Mucosa of rectum (tissue), 2 donors: ENCODE measurements around the gene SSC5D.
"Not testable (repeated sequence)": the region's sequence is repeated elsewhere in the genome, so short reads cannot be mapped to it uniquely, and the experiment has no call there.

Experiments
- H3K27ac ChIP-seq, 2 donors: one replicate each; pipeline ENCODE4 v1.7.0; 2013; ENCODE audit warnings: inconsistent platforms in 2 of 2, low read depth in 2 of 2, low read length in 2 of 2
- H3K27me3 ChIP-seq, 2 donors: one replicate each; pipeline ENCODE4 v1.7.0; 2013; ENCODE audit warnings: low read length in 2 of 2; ENCODE audit not compliant: control insufficient read depth in 2 of 2, insufficient read depth in 2 of 2
- H3K36me3 ChIP-seq, 2 donors: one replicate each; pipeline ENCODE4 v1.7.0; 2013; ENCODE audit warnings: low read length in 2 of 2; ENCODE audit not compliant: control insufficient read depth in 2 of 2, insufficient read depth in 2 of 2
- H3K4me1 ChIP-seq, 2 donors: one replicate each; pipeline ENCODE4 v1.7.0; 2013; ENCODE audit warnings: low read length in 2 of 2, mild to moderate bottlenecking in 1 of 2; ENCODE audit not compliant: control insufficient read depth in 2 of 2, insufficient read depth in 2 of 2
- H3K4me3 ChIP-seq, 2 donors: one replicate each; pipeline ENCODE4 v1.7.0; 2013; ENCODE audit warnings: low read length in 2 of 2
- H3K9ac ChIP-seq, 2 donors: one replicate each; pipeline ENCODE4 v1.7.0; 2013; ENCODE audit warnings: low read length in 2 of 2, low read depth in 1 of 2, mild to moderate bottlenecking in 1 of 2
- H3K9me3 ChIP-seq, 2 donors: one replicate each; pipeline ENCODE4 v1.7.0; 2013; ENCODE audit warnings: low read length in 2 of 2; ENCODE audit not compliant: control insufficient read depth in 2 of 2
- donor health status: healthy.
- donor health status: Normal muscosa, but diverticular disease.

Gene SSC5D

DNA sequence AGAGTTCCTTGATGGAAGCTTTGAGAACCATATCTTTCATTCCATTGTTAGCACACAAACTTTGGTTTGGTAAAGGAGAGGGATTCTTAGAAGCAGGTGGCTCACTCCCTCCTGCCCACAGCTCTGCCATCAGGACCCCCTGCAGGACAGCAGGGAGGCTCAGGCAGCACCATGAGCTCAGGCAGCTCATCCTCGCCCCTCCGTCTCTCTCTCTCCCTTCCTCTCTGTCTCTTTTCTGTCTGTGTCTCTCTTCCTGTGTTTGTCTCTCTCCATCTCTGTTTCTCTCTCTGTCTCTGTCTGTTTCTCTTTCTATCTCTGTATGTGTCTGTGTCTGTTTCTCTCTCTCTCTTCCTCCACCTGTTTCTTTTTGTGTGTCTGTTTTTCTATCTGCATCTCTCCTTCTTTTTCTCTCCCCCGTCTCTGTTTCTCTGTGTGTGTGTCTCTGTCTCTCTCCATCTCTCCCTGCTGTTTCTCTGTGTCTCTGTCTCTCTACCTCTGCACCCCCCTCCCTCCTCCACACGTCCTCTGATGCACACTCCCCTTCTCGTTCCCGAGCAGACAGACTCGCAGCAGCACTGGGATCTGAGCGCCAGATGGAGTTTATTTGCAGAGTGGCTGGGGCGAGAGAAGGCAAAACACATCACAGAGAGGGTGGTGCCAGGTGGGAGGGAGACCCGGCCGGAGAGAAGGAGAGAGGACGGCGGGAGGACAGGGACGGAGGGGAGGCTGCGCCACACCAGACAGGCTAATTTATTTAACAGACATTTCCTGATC is 40.0 kb downstream of the SSC5D start:
- Histone ChIP-seq H3K27me3 (no peaks in the 10 kb centered on the region), H3K27ac (no peak overlapping the region), H3K9me3 (no peaks in the 10 kb centered on the region), H3K9ac (no peak overlapping the region), H3K4me1 (peaks cover 9% of the 10 kb centered on the region in 2 donors), H3K4me3 (no peak overlapping the region), H3K36me3 (no peaks in the 10 kb centered on the region)

- no peaks in the 10 kb centered on the region for H3K9me3 ChIP-seq
- no peak overlapping the region for H3K9ac ChIP-seq
- H3K36me3 ChIP-seq, result no peaks in the 10 kb centered on the region
- peaks cover 9% of the 10 kb centered on the region in 2 donors for H3K4me1 ChIP-seq
- H3K4me3 ChIP-seq, result no peak overlapping the region
- H3K27me3 ChIP-seq, result no peaks in the 10 kb centered on the region
- no peak overlapping the region for H3K27ac ChIP-seq
Measured at GRCh38 chr19:55529636-55530234, 41.5 kb downstream of the SSC5D start.

DNA sequence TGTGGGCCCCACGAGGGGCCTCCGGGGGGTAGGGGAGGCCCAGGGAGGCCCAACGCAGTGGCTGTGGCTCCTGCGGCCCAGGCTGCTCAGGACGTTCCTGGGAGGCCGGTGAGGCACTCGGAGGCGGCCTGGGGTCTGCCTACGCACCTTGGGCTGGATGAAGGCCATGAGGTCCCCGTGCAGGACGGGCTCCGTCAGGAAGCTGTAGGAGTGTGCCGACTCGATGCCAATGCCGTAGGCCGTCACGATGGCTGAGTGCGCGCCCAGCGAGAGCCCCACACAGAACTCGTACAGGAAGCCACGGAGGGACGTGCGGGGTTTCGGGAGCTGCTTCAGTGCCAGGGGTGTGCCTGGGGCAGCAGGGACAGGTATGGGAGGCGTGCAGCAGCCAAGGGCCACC is 42.8 kb downstream of the SSC5D start:
- no peaks in the 10 kb centered on the region for H3K36me3 ChIP-seq
- peaks cover 8 to 9% of the 10 kb centered on the region in 2 donors for H3K4me1 ChIP-seq
- H3K4me3 ChIP-seq, result no peak overlapping the region
- no peak overlapping the region for H3K27ac ChIP-seq
- no peaks in the 10 kb centered on the region for H3K27me3 ChIP-seq
- H3K9me3 ChIP-seq, result no peaks in the 10 kb centered on the region
- no peak overlapping the region for H3K9ac ChIP-seq

DNA sequence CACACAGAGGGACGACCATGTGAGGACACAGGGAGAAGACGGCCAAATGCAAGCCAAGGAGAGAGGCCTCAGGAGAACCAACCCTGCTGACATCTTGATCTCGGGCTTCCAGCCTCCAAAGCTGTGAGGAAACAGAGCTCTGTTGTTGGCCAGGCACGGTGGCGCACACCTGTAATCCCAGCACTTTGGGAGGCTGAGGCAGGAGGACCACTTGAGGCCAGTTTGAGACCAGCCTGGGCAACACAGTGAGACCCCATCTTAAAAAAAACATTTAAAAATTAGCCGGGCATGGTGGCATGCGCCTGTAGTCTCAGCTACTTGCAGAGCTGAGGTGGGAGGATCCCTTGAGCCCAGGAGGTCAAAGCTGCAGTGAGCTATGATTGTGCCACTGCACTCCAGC is 46.0 kb downstream of the SSC5D start:
- H3K27me3 ChIP-seq, result not testable (repeated sequence)

GRCh38 chr19:55535173-55535964 is 47.1 kb downstream of the SSC5D start:
- Histone ChIP-seq H3K4me1 (no peaks in the 10 kb centered on the region), H3K9me3 (no peaks in the 10 kb centered on the region), H3K9ac (no peak overlapping the region), H3K27me3 (no peaks in the 10 kb centered on the region), H3K4me3 (no peak overlapping the region), H3K27ac (no peak overlapping the region), H3K36me3 (no peaks in the 10 kb centered on the region)

More for the DNA sequence above, 46.0 kb downstream of the SSC5D start:
- H3K4me1 ChIP-seq, H3K9ac ChIP-seq, H3K9me3 ChIP-seq, H3K36me3 ChIP-seq, H3K27ac ChIP-seq, H3K4me3 ChIP-seq: not testable (repeated sequence)

GRCh38 chr19:55535965-55536350 is 47.7 kb downstream of the SSC5D start:
- H3K9ac ChIP-seq, result no peak overlapping the region
- no peak overlapping the region for H3K27ac ChIP-seq
- H3K36me3 ChIP-seq, result no peaks in the 10 kb centered on the region
- H3K4me1 ChIP-seq, result no peaks in the 10 kb centered on the region
- no peaks in the 10 kb centered on the region for H3K9me3 ChIP-seq
- H3K27me3 ChIP-seq, result no peaks in the 10 kb centered on the region
- no peak overlapping the region for H3K4me3 ChIP-seq

- Histone ChIP-seq H3K4me1 (no peaks in the 10 kb centered on the region), H3K4me3 (no peak overlapping the region), H3K27ac (no peak overlapping the region), H3K9me3 (no peaks in the 10 kb centered on the region), H3K27me3 (no peaks in the 10 kb centered on the region), H3K9ac (no peak overlapping the region), H3K36me3 (no peaks in the 10 kb centered on the region)
Measured at GRCh38 chr19:55536366-55536765, 48.1 kb downstream of the SSC5D start.

DNA sequence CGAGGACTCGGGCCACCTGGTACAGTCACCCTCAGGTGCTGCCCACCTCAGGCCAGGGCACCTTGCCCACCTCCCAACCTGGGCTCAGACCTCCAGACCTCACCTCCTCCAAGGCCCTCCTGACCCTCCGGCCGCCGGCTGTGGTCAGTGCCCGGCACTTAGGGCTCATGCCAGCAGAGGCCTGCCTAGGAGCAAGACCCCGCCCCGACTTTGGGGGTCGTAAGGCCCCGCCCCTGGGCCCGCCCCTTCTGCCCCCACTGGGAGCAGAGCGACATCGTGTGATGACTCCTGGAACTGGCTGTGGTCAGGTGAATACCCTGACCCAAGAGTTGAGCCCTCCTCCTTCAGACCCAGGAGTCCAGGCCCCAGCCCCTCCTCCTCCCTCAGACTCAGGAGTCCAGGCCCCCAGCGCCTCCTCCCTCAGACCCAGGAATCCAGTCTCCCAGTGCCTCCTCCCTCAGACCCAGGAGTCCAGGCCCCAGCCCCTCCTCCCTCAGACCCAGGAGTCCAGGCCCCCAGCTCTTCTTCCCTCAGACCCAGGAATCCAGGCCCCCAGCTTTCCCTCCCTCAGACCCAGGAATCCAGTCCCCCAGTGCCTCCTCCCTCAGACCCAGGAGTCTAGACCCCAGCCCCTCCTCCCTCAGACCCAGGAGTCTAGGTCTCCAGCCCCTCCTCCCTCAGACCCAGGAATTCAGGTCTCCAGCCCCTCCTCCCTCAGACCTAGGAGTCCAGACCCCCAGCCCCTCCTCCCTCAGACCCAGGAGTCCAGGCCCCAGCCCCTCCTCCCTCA is 48.9 kb downstream of the SSC5D start, which contains the start of gene SBK2:
Gene SBK2, minus strand, starts transcription at position 183 of the 790 bp plus-strand sequence. CDS start 839 bp downstream, outside the sequence.
- no peak within 1 kb of the TSS for H3K9ac ChIP-seq
- H3K27ac ChIP-seq, result no peak within 1 kb of the TSS
- H3K4me1 ChIP-seq, result no peaks in the 10 kb centered on the region
- H3K36me3 ChIP-seq, result no peaks in the 10 kb centered on the region
- H3K27me3 ChIP-seq, result no peaks in the 10 kb centered on the region
- H3K4me3 ChIP-seq, result no peak within 1 kb of the TSS
- no peaks in the 10 kb centered on the region for H3K9me3 ChIP-seq

DNA sequence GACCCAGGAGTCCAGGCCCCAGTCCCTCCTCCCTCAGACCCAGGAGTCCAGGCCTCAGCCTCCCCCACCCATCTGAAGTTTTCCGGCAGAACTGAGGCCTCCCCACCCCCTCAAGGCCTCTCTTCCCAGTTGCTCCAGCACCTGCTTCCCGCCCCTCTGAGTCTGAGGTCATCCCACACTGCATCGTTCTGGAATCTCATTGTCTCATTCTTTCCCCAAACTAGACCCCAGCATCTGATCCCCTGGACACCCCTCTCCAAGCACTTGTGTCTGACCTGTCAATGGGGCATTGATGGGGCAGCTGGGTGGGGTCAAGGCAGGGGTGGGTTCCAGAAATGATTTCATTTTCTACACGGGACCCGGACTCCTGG is 49.5 kb downstream of the SSC5D start:
- Histone ChIP-seq H3K27ac (no peak overlapping the region), H3K9me3 (no peaks in the 10 kb centered on the region), H3K4me1 (no peaks in the 10 kb centered on the region), H3K36me3 (no peaks in the 10 kb centered on the region), H3K4me3 (no peak overlapping the region), H3K9ac (no peak overlapping the region), H3K27me3 (no peaks in the 10 kb centered on the region)
